TTC549 (cell line): ENCODE measurements around the gene RAP1GAP2.

ENCODE experiments used
- FAIRE-seq: peaks from 2 replicates; lab custom pipeline; 2012; peaks lifted over from hg19 to GRCh38; lab: Jason Lieb, UNC

Gene RAP1GAP2

DNA sequence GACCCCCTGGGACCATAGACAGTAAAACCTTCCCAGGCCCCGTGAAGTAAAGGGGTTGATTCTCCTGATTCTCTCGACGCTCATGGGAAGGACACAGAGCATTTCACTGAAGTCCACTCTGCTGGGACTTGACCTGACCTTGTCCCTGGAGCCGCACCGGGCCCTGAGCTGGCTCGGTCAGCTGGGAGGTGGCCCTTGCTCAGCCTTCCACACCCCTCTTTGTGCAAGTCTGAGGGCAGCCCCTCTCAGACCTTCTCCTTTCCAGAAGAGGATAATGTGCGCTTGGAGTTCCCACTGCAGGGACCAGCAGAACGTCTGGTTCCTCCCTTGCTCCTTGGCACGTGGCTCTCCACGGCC, 115.5 kb downstream of the RAP1GAP2 start:
- no peak for FAIRE-seq

DNA sequence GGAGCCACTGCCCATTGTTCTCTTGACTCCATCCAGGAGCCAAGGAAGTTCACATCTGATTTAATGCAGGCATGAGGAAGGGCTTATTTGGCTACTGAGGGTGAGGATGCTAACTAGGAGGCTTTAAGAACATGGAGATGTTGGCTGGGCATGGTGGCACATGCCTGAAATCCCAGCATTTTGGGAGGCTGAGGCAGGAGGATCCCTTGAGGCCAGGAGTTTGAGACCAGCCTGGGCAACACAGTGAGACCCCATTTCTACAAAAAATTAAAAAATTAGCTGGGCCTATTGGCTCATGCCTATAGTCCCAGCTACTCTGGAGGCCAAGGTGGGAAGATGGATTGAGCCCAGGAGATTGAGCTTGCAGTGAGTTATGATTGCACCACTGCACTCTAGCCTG, 116.5 kb downstream of the RAP1GAP2 start:
- no peak for FAIRE-seq

DNA sequence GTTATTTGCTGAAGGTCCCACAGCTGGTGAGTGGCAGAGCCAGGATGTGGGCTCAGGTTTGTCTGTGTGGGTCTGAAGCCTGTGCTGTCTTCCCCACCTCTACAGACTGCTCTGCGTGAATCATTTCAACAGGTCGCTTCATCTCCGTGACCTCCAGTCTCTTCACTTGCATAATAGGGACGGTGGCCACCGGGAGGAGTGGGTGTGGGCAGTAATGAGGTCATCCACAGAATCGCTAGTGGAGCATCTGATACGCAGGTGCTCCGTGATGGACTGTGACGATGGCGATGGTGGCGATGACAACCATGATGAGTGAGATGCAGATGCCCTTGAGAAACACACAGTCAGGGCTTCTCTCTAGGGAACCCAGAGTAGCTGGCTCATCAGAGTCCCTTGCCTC, 120.2 kb downstream of the RAP1GAP2 start:
- no peak for FAIRE-seq

DNA sequence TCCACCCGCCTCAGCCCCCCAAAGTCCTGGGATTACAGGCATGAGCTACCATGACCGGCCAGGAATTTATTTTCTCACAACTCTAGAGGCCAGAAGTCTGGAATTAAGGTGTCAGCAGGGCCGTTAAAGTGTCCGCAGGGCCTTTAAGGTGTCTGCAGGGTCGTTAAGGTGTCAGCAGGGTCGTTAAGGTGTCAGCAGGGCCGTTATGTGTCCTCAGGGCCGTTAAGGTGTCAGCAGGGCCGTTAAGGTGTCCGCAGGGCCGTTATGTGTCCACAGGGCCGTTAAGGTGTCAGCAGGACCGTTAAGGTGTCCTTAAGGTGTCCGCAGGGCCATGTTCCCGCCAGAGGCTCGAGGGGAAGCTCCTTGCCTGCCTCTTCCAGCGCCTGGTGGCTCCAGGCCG, 125.2 kb downstream of the RAP1GAP2 start:
- FAIRE-seq, result no peak

DNA sequence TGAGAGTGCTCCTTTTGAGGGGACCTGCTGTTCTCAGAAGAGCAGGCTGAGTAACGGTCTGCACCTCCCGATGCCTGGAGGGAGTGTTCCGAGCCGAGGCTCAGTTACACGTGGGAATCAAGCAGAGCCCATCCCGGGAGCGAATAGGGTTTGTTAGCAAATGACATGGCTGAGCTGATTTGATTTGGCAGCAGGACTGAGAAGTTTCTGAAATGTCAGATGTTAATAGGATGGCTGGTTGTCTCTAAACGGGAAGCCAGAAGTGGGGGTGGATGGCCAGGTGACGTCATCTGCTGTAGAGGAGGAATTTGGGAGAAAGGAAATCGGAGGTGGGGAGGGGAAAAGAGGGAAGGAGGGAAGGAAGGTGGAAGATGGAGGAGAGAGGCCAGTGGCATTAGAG, 128.0 kb downstream of the RAP1GAP2 start:
- no peak for FAIRE-seq

DNA sequence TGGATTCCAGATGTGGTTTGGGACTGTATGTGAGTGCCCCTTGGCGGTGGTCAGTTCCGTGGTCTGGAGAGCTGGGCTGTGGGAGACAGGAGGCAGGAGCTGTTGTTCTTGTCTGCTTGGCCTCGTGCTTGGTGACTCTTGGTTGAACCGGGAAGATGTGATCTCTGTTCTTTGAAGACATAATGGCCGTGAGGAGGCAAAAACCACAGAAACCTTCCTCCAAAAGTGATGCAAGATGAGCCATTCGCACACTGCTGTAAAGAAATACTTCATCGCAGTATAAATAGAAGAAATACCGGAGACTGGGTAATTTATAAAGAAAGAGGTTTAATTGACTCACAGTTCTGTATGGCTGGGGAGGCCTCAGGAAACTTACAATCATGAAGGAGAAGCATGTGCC, 128.8 kb downstream of the RAP1GAP2 start:
- no peak for FAIRE-seq

DNA sequence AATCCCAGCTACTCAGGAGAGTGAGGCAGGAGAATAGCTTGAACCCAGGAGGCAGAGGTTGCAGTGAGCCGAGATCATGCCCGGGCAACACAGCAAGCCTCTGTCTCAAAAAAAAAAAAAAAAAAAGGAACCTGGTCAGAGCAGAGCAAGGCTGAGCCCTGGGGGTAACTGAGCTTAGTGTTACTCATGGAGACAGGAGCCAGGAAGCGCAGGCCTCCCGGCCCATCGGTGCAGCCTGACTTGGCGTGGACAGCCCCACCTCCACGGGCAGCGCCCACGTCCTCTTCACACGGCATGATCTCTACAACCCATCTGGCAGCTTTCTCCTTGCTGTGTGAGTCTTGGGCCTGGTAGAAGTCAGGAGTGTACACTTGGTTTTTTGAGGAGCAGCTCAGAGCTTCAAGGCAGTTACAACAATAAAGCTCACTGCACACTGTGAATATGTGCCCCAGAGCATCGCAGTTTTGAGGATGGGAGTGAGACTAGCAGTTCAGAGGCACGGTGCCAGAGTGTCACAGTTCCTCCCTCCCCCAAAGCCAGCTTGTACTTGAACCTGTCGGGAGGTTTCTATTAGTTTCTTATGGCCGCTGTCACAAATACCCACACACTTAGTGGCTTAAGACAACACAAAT, 129.9 kb downstream of the RAP1GAP2 start:
- FAIRE-seq, result no peak

DNA sequence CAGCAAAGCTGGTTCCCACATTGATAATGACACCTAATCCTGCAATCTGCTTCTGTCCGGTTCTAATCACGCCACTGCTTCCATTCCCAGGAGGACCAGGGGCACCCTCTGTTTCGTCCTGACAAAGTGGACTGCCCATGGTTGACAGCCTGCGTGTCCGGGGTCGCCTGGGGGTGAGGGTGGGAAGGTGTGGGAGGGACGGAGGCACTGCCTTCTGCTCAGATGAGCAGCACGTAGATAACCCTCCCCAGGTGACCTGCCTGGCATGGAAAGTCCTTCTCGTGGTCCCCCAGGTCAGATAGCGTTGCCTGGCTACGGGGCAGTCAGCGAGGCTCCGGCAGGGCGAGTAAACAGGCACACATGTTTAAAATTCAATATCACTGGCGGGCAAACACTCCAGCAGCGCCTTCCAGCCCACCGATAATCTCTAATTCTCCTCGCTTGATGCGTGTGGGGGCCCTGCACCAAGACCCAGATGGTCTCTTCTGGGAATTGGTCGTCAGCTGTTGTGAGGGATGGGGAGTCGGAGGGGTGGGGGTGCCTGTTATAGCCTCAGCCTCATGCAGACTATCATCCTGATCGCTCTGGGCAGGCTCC, 132.2 kb downstream of the RAP1GAP2 start:
- FAIRE-seq, result no peak

DNA sequence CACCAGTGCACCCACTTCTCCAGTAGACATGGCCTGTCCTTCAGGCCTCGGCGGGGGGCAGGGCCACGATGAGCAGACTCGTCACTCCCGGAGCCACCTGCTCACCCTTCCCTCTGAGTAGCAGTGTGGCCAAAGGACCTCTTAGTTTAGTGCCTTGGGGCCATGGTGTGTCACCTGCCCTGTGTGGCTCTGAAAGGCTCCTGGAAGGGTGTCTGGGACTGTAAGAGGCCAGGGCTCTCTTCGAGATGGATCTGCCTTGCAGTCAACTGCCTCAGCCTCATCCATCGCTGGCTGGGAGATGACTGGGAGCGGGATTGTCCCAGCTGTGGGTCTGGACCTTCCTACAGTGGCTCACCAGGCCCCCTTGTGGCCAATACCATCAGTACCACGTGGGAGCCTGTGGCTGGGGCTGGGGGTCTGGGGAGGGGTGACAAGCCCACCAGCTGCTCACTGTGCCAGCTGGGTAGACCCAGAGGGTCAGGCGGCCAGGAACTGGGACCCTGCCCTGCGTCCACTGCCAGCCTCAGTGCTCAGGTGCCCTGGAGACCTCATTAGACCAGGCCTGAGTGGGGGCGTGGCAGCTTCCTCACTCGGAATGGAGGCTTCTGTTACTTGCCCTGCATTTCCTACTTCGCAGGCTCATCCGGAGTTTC, 133.8 kb downstream of the RAP1GAP2 start:
- no peak for FAIRE-seq

DNA sequence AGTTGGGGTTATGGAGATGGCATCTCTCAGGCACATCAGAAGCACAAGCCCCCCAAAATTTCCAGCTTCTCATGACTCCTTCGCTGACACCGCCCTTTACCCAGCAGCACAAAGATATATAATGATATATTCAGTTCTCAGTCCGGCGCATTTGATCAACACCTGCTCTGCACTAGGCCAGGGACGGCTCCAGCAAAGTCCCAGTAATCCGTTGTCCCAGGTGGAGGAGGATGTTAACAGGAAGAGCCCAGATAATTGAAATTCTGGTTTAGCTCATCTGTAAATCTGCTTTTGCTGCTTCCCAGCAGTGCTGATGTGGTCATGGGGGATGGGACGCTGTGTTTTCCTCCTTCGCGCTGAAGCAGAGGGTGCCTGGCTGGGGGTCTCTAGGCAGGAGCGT, 135.6 kb downstream of the RAP1GAP2 start:
- no peak for FAIRE-seq

DNA sequence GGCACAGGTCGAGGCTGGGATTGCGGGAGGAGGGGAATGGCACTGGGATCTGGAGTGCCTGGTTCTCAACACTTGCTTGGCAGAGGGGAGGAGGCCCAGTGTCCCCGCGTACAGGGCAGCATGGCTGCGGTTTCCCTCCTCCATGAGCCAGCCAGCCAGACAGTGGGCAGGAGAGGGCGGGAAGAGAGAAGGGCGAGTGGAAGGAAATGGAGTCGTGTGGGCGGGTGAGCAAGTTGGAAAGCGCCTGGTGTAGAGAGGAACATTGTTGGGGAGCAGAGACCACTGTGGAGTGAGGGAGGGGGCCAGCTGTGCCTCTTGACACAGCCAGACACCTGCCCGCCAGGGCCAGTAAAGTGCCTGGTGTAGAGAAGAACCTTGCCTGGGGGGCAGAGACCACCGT, 136.7 kb downstream of the RAP1GAP2 start:
- FAIRE-seq, result no peak

DNA sequence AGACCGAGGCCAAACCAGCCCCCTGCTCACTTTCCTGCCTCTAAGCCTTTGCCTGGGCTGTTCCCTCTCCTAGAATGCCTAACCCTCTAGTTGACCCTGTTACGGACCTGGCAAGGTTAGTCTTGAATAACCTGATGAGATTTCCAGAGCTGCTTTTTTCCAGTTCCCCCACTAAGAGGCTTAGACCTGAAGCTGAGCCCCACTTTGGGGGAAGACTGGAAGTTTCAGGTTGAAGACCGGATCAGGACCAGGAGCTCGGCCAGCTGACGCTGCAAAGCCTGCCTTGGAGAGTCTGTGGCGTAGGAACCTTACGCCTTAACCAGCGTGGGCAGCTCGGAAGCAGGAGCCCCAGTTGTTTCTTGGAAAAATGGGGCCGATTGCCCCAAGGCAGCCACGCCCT, 137.4 kb downstream of the RAP1GAP2 start:
- no peak for FAIRE-seq

DNA sequence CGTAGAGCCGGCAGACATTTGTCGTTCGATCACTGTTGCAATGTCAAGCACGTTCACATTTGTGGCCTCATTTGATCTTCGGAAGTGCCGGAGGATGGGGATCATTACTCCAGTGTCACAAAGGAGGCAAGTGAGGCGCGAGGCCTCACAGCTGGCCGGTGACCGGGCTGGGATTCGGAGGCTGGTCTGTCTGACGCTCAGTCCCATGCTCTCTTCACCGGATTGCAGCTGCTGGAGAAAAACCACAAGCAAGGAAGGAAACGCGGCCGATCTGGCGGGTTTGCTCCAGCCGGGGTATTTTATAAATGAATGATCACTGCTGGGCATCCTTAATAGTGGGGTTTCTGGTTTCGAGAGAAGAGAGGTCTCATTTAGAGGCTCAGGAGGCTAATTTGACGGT, 139.4 kb downstream of the RAP1GAP2 start:
- no peak for FAIRE-seq

DNA sequence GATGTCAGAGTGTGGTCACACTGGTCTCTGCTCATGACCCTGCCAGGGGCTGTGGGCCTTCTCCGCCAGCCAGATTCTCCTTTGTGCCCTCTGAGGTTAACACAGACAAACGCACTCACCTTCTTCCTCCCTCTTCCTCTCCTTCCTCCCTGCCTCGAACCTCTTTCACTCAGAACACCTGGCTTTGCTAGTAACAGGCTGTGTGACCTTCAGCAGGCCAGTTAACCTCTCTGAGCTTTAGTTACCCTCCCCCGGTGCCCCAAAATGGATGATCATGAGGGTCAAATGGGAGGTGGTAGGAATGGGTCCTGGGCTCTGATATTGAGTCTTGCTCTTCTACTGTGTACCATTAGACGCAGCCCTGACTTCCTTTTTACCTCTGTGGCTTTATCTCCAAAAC, 140.1 kb downstream of the RAP1GAP2 start:
- FAIRE-seq, result no peak

DNA sequence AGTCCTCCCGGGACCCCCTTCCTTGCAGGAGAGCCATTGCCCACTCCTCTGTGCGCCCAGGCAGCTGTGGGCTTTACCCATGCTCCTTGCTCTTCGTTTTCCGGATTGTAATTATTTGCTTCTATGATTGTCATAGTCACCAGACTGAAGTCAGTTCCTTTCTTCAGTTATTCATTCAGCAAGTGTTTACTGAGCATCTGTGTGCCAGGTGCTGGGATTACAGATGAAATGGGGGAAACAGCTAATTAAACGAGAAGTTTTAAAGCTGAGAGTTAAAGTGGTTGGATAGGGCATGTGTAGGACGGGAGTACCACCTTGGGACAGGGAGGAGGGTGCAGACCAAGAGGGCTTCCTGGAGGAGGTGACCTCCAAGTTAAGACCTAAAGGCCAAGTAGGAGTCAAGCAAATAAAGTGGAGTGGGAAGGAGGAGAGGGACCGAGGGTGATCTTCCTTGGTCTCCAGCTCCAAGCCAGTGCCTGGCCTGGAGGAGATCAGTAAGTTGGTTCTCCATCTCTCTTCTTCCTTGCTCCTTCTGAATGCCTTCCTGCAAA, 140.6 kb downstream of the RAP1GAP2 start:
- FAIRE-seq, result no peak

DNA sequence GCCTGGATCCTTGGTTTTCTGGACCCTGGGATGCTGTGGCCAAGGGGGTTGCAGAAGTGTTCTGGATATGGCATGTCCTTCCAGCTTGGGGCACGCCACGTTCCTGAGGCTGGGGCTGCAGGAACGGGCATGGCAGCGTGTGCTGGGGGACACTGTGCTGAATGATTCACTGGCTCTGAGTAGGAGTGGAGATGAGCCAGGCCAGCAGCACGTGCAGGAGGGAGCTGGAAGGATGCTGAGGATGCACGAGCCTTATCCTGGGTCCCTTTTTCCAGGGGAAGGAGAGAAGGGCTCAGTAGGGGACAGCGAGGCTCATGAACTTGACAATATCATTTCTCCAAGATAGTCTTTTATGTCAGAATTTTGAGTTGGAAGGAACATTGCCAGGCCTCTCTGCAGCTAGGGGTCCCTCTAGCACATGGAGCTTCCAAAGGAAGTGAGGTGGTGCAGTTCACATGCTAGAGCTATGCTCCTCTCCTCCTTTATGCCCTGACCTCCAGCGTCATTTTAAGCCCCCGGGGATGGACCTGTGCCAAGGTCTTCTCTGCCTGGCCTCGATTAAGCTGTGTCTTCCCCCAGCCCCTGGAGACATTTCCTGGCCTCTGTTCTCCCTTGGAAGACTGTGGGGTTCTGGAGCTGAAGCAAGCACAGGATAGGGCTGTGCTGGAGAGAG, 141.2 kb downstream of the RAP1GAP2 start:
- FAIRE-seq, result no peak

DNA sequence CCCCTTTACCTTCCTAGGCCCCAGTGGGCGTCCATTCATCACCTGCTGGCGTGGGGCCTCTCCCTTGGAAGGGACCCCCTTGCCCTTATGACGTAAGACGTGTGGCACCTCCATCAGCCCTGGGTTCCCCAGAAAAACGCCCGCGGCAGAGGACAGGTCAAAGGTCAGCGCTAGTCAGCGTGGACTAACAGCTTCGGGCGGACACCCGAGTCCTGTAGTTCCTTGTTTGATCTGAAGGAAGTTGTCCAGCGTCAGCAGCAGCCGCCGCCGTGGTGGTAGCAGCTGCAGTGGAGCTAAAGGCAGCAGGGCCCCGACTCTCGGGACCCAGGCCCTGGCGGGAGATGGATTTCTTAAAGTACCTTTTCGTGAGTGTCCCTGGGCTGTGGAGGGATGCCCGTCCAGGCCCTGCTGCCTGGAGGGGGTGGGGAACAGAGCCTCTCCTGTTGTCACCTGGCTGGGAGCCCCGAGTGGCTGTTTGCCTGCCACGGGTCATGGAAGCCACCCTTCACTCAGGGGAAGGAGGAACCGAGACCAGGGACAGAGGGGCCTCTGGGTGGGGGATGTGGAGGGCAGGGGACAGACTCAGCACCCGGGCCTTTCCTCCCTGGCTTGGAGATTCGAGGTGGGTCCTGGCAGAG, 143.6 kb downstream of the RAP1GAP2 start:
- no peak for FAIRE-seq

DNA sequence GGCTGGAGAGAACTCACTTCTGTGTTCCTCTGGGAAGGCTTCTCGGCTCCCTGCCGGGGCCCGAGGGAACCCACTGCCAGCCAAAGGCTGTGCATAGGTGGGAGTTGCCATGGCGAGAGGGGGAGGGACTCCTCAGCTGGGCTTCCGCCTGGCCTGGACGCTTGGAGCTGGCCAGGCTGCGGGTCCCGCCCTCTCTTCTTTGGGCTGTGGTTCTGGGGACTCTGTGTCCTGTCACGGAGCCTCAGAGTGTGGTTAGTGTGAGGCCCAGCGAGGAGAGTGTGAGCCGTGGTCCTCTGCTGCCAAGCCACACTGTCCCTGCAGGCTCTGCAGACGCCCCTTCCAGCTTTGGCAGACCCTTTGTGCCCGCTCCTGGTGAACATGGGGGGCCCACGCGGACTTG, 144.1 kb downstream of the RAP1GAP2 start:
- no peak for FAIRE-seq

DNA sequence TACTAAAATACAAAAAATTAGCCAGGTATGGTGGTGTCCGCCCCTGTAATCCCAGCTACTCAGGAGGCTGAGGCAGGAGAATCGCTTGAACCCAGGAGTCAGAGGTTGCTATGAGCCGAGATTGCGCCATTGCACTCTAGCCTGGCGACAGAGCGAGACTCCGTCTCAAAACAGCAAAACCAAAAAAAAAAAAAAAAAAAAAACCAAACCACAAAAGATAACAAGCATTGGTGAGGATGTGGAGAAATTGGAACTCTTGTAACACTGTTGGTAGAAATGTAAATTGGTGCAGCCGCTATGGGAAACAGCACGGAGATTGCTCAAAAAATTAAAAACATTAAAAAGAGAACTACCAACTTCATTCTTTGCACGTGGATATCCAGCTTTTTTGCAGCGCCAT, 147.7 kb downstream of the RAP1GAP2 start:
- no peak for FAIRE-seq

DNA sequence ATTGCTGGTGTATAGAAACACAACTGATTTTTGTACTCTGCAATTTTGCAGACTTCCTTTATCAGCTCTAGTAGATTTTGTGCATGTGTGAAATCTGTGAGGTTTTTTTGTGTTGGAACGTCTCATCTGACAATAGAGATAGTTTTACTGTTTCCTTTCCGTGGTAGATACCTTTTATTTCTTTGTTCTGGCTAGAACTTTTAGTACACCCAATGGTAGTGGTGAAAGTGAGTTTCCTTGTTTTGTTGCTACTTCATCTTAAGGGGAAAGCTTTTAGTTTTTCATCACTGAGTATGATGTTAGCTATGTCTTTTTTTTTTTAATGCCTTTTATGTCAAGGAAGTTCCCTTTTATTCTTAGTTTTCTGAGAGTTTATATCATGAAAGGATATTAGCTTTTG, 149.1 kb downstream of the RAP1GAP2 start:
- FAIRE-seq, result no peak

DNA sequence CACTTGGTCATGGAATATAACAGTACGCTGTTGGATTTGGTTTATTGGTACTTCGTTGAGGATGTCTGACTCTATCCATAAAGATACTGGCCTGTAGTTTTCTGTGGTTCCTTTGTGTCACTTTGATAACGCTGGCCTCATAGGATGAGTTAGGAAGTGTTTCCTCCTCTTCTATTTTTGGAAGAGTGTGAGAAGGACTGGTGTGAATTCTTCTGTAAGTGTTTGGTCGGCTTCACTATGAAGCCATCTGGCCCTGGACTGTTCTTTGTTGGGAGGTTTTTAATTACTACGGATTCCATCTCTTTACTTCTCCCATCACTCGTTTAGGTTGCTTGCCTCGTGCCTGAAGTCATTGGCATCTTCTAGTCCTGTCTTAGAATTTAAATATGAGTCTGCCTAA, 149.9 kb downstream of the RAP1GAP2 start:
- no peak for FAIRE-seq

DNA sequence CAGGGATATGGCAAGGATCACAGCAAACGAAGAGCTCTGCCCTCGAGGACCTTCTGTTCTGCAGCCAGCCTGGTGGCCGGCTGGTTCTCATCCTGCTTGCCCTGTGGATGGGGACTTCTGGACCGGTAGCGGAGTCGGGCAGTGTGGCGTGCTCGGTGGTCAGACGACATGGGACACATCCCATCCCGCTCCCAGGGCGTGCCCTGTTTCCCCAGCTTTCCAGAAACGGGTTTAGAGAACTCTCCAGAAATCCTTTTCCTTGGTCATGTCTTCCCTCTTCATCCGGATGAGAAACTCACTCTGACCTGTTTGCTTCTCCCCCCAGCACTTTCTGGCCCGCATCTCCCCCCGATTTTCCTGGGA, 151.3 kb downstream of the RAP1GAP2 start:
- no peak for FAIRE-seq

DNA sequence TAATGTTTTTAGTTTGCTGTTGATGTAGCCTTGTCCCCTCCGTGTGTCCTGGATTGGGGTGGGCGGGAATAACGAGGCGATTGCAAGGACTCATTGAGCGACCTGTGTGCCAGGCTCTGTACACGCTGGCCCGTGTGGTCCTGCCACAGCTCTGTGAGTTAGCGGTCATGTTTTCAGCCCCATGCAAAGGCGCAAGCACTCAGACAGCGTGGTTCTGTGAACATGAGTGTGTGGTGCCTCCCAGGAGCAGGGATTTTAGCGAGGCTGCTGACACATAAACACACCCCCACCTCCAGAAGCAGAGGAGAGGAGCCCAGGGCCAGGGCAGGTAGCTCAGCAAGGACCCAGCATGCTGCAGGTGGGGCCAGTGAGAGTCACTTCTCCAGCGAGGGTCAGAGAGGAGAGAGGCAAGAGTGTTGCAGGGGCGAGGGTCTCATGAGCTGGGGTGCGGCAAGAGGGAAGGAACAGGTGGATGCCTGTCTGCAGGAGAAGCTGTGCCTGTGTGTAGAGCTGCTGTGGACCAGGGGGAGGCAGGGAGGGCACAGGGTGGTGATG, 151.8 kb downstream of the RAP1GAP2 start:
- no peak for FAIRE-seq
